Activated CD8-positive, alpha-beta T cell treated with anti-CD3 and anti-CD28 coated beads for 36 hours (primary cell): ENCODE data around the gene CRACR2B. TPM values are rescaled to one million over a fixed set of nuclear protein-coding genes. Genes with fewer than 3 reads are reported as not detected.

Experiments used
- ATAC-seq: fragments of 200-7000 bp; cut with Tn5 transposase; one replicate; pipeline ENCODE4 v1.10.0; 2021; ENCODE audit warnings: mild to moderate bottlenecking, moderate library complexity
- CTCF ChIA-PET: fragments of 350-600 bp; sonication (Branson Sonifier 250); formaldehyde crosslinking; loops from one replicate; lab custom pipeline; 2021; ENCODE audit warnings: antibody characterized with exemption; lab: Charles Lee
- POLR2A ChIA-PET: fragments of 350-600 bp; sonication (Branson Sonifier 250); formaldehyde crosslinking; loops from one replicate; lab custom pipeline; 2021; ENCODE audit warnings: antibody characterized with exemption; lab: Charles Lee
- DNase-seq: peaks from one replicate; pipeline ENCODE4 v3.0.0-alpha.2; 2020
- H3K27ac Mint-ChIP-seq: one replicate; pipeline ENCODE4 v1.8.0; 2021; ENCODE audit warnings: mild to moderate bottlenecking, mixed read lengths
- H3K27me3 Mint-ChIP-seq: one replicate; pipeline ENCODE4 v1.8.0; 2021; ENCODE audit warnings: mixed read lengths
- H3K36me3 Mint-ChIP-seq: one replicate; pipeline ENCODE4 v1.8.0; 2021; ENCODE audit warnings: low read depth, mixed read lengths
- H3K4me1 Mint-ChIP-seq: one replicate; pipeline ENCODE4 v1.8.0; 2021; ENCODE audit warnings: low read depth, mixed read lengths
- H3K4me3 Mint-ChIP-seq: one replicate; pipeline ENCODE4 v1.8.0; 2021; ENCODE audit warnings: mild to moderate bottlenecking, moderate library complexity, mixed read lengths
- H3K9me3 Mint-ChIP-seq: one replicate; pipeline ENCODE4 v1.8.0; 2021; ENCODE audit warnings: mixed read lengths
- CTCF ChIP-seq: fragments of 200-600 bp; IDR thresholded peaks from one replicate; pipeline ENCODE4 v1.8.0; 2022; ENCODE audit warnings: antibody characterized with exemption, mild to moderate bottlenecking
- intact Hi-C: fragments of 100-400 bp; cut with micrococcal nuclease; formaldehyde crosslinking; loops from one replicate; pipeline ENCODE4 v1.10.0; 2022
- total RNA-seq, 2 experiments: library from RNA; stranded (reverse); gene quantifications; one replicate each; pipeline ENCODE4 v1.2.3, GENCODE V29; 2021

CRACR2B gene
- total RNA-seq, 2 experiments from 2014 or later: 2.1 to 2.4 TPM

GRCh38 chr11:863910-864827 lies 36.5 kb downstream of the CRACR2B start:
- no peak for TF ChIP-seq CTCF
- no peak overlapping the region for H3K27ac Mint-ChIP-seq

GRCh38 chr11:864898-865297 lies 37.2 kb downstream of the CRACR2B start:
- intact Hi-C loops: no loop called here
- Mint-ChIP-seq H3K36me3 (no peaks in the 10 kb centered on the region), H3K4me3 (no peak overlapping the region), H3K27ac (no peak overlapping the region), H3K9me3 (no peaks in the 10 kb centered on the region), H3K27me3 (no peaks in the 10 kb centered on the region), H3K4me1 (no peaks in the 10 kb centered on the region)
- DNase-seq: no peak
- no peak for TF ChIP-seq CTCF
- CTCF ChIA-PET: no interaction called here
- POLR2A ChIA-PET: no interaction called here
- no peak for ATAC-seq

More at GRCh38 chr11:863910-864827, 36.5 kb downstream of the CRACR2B start:
- CTCF ChIA-PET: no interaction called here
- Mint-ChIP-seq H3K27me3 (no peaks in the 10 kb centered on the region), H3K36me3 (no peaks in the 10 kb centered on the region), H3K4me3 (no peak overlapping the region), H3K4me1 (no peaks in the 10 kb centered on the region), H3K9me3 (no peaks in the 10 kb centered on the region)
- intact Hi-C loops: no loop called here
- no peak for DNase-seq
- ATAC-seq: no peak
- POLR2A ChIA-PET: no interaction called here

GRCh38 chr11:865462-866430 lies 38.0 kb downstream of the CRACR2B start:
- Mint-ChIP-seq H3K27ac (no peak overlapping the region), H3K9me3 (no peaks in the 10 kb centered on the region), H3K36me3 (no peaks in the 10 kb centered on the region), H3K4me3 (no peak overlapping the region), H3K4me1 (no peaks in the 10 kb centered on the region), H3K27me3 (no peaks in the 10 kb centered on the region)
- DNase-seq (no peak), ATAC-seq (no peak)
- ChIA-PET CTCF (no interaction called here), POLR2A (interaction anchor here (1.0 kb wide), 1 partner anchor 10 kb away, joined by 4 read pairs; no protein-coding TSS in a partner anchor)
- intact Hi-C loops: no loop called here
- TF ChIP-seq CTCF: no peak

GRCh38 chr11:866481-866880 lies 38.8 kb downstream of the CRACR2B start:
- TF ChIP-seq CTCF: no peak
- no peaks in the 10 kb centered on the region for H3K36me3 Mint-ChIP-seq
- H3K27ac Mint-ChIP-seq: no peak overlapping the region
- H3K27me3 Mint-ChIP-seq: no peaks in the 10 kb centered on the region
- H3K4me1 Mint-ChIP-seq: no peaks in the 10 kb centered on the region
- ChIA-PET POLR2A (interaction anchor here (1.0 kb wide), 1 partner anchor 9 kb away, joined by 4 read pairs; no protein-coding TSS in a partner anchor), CTCF (no interaction called here)
- ATAC-seq: no peak
- no peaks in the 10 kb centered on the region for H3K9me3 Mint-ChIP-seq
- DNase-seq: no peak
- H3K4me3 Mint-ChIP-seq: no peak overlapping the region
- intact Hi-C loops: no loop called here
